ENCODE measurements around the gene ZFYVE27.

The ZFYVE27 gene

DNA sequence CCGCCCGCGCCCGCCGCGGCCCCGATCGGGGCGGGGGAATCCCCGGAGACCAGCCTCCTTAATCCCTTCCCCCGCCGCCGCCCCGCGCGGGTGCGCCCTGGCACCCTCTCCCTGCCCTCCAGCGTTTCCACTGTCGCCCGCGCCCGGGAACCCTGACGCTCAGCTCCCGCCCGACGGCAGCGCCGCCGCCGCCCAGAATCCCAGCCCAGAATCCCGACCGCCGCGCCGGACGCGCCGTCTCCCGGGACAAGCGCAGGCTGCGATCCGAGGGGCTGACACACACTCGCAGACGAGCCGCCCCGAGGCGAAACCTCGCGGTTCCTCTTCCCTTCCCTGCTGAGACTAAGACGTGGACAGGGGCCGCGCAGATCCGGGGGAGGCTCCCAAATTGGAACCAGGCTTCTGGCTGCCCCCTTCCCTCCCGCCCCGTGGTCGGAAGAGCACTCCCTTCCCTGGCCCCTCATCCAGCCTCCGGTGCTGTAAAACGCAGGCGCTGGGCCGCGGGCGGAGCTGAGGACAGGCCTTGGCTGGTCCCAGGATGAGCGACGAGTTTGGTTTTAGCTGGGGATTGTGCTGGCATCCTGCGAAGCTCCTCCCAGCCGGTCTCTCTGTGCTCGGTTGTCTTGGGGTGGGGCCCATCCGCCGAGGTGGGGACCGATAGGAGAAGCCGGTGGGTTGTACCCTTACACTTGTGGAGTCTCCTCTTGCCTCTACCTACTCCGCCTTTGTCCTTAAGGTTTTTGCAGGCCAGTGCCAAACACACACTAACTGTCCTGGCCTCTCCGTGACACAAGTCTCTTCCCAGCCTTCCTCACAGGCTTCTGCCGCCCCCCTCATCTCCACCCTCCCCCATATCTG is 22.3 kb upstream of the ZFYVE27 start:
- peak; percentile 3 for DNase-seq

GRCh38 chr10:97715259-97715874 is 21.6 kb upstream of the ZFYVE27 start:
- DNase-seq = no peak

DNA sequence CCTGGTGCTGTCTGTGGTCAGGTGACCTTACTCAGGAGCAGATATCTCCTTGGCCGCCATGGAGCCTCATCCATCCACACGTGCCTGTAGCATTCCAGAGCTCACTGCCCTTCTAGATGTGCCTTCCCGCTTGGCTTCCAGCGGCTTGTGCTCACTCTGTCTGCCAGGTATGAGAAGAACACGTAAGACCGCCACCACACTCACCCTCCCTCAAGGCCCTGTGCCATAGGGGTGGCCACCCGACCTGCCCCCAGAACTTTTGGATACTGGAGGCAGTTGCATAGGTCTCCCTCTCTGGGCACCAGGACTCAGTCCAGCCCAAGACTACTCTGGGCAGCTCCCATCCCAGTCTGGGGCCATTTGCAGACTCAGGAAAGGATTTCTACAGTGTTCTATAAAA is 19.3 kb upstream of the ZFYVE27 start:
- DNase-seq = no peak

GRCh38 chr10:97718178-97718577 is 18.8 kb upstream of the ZFYVE27 start:
- DNase-seq = no peak

- DNase-seq = no peak
Observed at GRCh38 chr10:97718659-97719142, 18.2 kb upstream of the ZFYVE27 start.

- DNase-seq = no peak
Observed at GRCh38 chr10:97719602-97720001, 17.3 kb upstream of the ZFYVE27 start.

- no peak for DNase-seq
Observed at GRCh38 chr10:97721871-97722780, 14.8 kb upstream of the ZFYVE27 start.

DNA sequence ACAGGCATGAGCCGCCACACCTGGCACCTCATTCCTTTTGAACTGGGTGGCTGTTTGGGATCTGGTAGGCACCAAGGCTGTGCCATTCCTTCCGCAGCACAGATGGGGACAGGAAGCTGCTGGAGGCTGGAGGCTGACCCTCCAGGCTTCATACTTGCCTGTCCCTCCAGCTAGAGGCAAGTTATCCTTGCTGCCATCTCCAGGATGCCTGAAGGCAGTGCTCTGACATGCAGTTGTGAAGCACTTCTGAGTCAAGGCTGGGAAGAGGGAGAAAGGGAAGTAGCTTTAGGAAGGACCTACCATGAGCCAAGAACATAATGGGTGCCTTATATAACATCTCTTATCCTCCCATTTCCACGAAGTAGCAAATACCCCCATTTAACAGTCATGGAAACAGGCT is 13.9 kb upstream of the ZFYVE27 start:
- DNase-seq = no peak

DNA sequence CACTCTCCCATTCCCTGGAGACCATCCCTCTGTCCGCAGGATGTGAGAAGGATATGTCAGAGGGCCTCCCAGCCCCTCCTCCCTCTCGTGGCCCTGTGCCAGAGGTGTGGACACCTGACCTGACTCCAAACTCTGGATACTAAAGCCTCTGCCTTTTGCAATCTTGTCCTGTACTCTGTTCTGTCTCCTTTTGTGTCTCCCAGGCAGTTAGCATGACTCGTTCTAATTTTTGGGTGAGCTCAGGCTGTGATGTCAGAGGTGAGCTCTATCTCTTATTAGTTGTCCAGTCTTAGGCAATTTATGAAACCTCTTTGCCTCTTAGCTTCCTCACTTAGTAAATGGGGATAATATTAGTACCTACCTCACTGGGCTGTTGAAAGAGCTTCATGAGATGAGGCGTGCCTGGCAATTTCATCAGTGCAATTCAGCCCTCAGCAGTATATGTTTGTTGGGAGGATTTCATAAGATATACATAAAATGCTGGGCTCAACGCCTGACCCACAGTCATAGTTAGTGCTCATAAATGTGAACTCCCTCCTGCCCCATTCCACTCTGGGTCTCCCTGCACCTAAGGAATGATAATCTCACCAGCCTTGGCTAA is 12.5 kb upstream of the ZFYVE27 start:
- no peak for DNase-seq

DNA sequence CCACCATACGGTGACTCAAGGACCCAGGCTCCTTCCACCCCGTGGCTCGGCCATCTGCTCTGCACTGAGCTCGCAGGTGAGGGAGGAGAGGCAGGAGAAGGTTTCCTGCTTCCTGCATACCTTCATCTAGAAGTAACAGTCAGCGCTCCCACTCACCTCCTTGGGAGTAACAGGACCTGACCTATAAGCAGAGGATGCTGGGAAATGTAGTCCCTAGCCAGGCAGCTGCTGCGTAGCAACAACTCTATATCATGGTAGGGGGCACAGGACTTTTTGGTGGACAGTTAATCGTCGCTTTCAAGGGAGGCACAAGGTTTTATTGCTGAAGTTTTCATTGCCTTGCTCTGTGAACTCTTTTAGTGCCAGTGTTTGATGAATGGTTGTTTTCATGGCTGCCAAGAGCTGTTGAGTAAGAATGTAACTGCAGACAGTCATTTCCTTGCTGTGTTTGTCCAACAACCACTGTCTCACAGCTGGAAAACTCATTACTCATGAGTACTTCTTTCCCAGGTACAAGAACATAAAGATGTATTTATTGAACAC is 10.2 kb upstream of the ZFYVE27 start:
- no peak for DNase-seq

DNA sequence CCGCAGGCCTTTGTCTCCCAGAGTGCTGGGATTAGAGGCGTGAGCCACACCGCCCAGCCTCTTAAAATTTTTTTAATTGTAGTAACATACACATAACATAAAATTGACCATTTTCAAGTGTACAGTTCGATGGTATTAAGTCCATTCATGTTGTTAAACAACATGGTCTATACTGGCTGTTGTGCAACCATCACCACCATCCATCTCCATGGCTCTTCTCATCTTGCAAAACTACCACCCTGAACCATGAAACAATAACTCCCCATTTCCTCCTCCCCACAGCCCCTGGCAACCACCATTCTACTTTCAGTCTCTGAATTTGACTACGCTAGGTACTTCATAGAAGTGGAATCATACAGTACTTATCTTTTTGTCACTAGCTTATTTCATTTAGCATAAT is 7.9 kb upstream of the ZFYVE27 start:
- no peak for DNase-seq

DNA sequence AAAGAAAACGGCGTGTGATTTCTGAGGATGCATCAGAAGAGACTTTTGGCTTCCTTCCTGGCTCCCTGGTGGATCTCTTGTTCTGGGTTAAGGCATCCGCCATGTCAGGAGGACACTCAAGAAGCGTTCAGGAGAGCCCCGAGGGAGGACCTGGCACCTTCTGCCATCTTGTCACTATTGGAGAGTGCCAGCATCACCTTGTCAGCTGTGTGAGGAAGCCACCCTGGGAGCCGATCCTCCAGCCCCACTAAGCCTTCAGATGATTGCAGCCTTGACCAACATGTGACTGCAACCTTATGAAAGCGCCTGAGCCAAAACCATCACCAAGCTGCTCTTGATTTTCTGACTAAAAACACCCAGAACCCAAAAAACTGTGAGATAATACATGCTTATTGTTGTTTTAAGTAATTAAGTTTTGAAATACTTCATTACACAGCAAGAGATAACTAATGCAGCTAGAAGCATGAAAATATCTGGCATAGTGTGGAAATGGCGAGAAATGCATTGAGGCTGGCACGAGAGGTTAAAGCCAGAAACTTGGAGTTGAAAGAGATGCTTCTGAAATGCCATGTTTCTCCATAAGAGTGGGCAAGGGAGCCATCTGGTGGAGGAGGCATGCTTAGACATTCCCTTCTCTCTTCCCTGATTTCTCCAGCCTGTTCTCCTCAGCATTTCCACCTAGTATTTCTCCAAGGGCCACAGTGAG is 5.4 kb upstream of the ZFYVE27 start:
- peak; percentile 69 for DNase-seq

GRCh38 chr10:97732052-97732359 is 4.9 kb upstream of the ZFYVE27 start:
- DNase-seq = no peak

GRCh38 chr10:97733256-97733655 is 3.7 kb upstream of the ZFYVE27 start:
- DNase-seq = no peak

GRCh38 chr10:97734021-97734420 is 2.9 kb upstream of the ZFYVE27 start:
- no peak for DNase-seq

DNA sequence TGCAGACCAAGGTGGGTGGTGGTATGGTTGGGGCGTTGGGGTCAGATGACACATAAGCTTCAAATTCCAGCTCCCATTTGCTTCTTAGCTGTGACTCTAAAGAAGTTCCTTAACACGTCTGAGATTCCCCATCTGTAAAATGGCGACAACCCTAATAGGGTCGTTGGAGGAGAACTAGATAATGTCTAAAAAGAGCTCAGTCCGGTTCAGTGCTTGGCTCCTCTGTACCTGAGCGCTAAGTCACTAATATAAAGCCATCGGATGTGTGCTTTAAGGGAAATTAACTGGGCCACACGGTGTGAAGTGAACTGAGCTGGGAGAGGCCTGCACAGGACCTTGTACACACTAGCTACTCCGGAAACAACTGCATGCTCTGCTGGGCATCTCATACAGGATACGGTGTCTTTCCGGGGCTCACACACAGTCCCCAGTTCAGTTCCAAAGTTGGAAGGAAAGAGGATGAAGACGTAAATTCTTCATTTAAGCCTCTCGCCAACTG is 476 bp upstream of the ZFYVE27 start:
- DNase-seq = no peak

- no peak for DNase-seq
Observed at GRCh38 chr10:97737770-97738265, 890 bp downstream of the ZFYVE27 start.

GRCh38 chr10:97738616-97739015 is 1.7 kb downstream of the ZFYVE27 start:
- DNase-seq = no peak

GRCh38 chr10:97740613-97741012 is 3.7 kb downstream of the ZFYVE27 start:
- no peak for DNase-seq

- DNase-seq = no peak
Observed at GRCh38 chr10:97743169-97743943, 6.4 kb downstream of the ZFYVE27 start.

Measured in CD4-positive, alpha-beta T cell treated with Interleukin-10 for 1 hour (primary cell).